ENCODE data around the gene HPS1.

DNA sequence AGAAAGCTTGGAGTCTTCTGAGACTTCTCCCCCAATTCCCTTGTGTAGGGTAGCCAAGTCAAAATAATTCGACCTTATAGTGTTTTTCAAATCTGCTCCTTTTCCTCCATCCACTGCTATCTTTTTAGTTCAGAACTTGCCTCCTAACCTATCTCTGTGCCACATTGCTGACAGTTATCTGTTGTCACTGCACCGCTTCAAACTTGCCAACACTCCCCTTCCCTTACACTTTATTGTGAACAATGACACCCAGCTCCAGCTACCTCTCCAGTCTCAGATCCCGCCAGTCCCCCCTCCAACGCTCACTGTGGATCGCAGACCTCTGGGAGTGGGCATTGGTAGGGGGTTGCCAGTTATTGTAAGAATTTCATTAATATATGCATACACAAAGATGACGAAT is 16.3 kb upstream of the HPS1 start:
- TF ChIP-seq CTCF (conservative IDR thresholded peaks at IDR 0.05; ENCODE audit: low read depth, low read length) (no peak), ELK1 (IDR thresholded peaks at IDR 0.05; ENCODE audit: borderline replicate concordance, low read depth, low read length) (no peak), POLR2A (IDR thresholded peaks at IDR 0.05; ENCODE audit: low read depth, low read length) (no peak), RAD21 (IDR thresholded peaks at IDR 0.05; ENCODE audit: low read length) (no peak), CEBPB (IDR thresholded peaks at IDR 0.05; ENCODE audit: low read depth, low read length) (no peak), RCOR1 (IDR thresholded peaks at IDR 0.05; ENCODE audit: insufficient replicate concordance, low read length) (no peak), BHLHE40 (IDR thresholded peaks at IDR 0.05; ENCODE audit: low read depth, low read length) (no peak), MAFK (IDR thresholded peaks at IDR 0.05; ENCODE audit: low read depth, low read length) (no peak), RFX5 (IDR thresholded peaks at IDR 0.05; ENCODE audit: low read depth, low read length) (no peak), MAZ (IDR thresholded peaks at IDR 0.05; ENCODE audit: borderline replicate concordance, low read depth, low read length) (no peak), FOS (IDR thresholded peaks at IDR 0.05; ENCODE audit: low read depth, low read length) (no peak)
- TF ChIP-seq, protein P1, sequence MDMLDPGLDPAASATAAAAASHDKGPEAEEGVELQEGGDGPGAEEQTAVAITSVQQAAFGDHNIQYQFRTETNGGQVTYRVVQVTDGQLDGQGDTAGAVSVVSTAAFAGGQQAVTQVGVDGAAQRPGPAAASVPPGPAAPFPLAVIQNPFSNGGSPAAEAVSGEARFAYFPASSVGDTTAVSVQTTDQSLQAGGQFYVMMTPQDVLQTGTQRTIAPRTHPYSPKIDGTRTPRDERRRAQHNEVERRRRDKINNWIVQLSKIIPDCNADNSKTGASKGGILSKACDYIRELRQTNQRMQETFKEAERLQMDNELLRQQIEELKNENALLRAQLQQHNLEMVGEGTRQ (IDR thresholded peaks at IDR 0.05; ENCODE audit: low read depth, low read length) = no peak

All from IMR-90 (cell line).